AG04450 (cell line): ENCODE data around the gene MRPL10. TPM values are rescaled to one million over a fixed set of nuclear protein-coding genes. Genes with fewer than 3 reads are reported as not detected.

ENCODE experiments used
- CTCF ChIA-PET: fragments of 300-600, 350-600 bp; formaldehyde crosslinking; extraction: SDS; loops from one replicate; lab custom pipeline; 2022; ENCODE audit warnings: antibody characterized with exemption, inconsistent platforms; lab: Charles Lee
- POLR2A ChIA-PET: fragments of 350-600 bp; formaldehyde crosslinking; extraction: SDS; loops from one replicate; lab custom pipeline; 2021; ENCODE audit warnings: antibody characterized with exemption, inconsistent platforms; lab: Yijun Ruan, JAX
- DNase-seq: peaks from one replicate; pipeline ENCODE4 v3.0.0-alpha.2; 2011; ENCODE audit warnings: low read depth, low spot score
- H3K27ac ChIP-seq: one replicate; pipeline ENCODE4 v1.5.1; 2012; ENCODE audit warnings: low read depth, low read length, control low read depth
- H3K27me3 ChIP-seq: one replicate; pipeline ENCODE4 v1.6.0; 2012; ENCODE audit warnings: low read length; ENCODE audit not compliant: control insufficient read depth, insufficient read depth
- H3K4me3 ChIP-seq: 2 replicates; pipeline ENCODE4 v1.5.1; 2011; ENCODE audit warnings: mild to moderate bottlenecking, low read depth, low read length, control low read depth
- H3K9me3 ChIP-seq: 2 replicates; pipeline ENCODE4 v1.5.1; 2012; ENCODE audit warnings: low read length; ENCODE audit not compliant: control insufficient read depth, insufficient read depth
- polyA plus RNA-seq: library from polyadenylated mRNA; depleted of rRNA; stranded (reverse); fragments of >200 nt; gene quantifications from 2 replicates; pipeline ENCODE4 v1.2.3, GENCODE V29; 2011
- TF ChIP-seq, protein P1 (sequence below): IDR thresholded peaks from 2 replicates; pipeline ENCODE4 v1.5.1; 2011; ENCODE audit warnings: low read depth, low read length, control low read depth, inconsistent platforms

The MRPL10 gene
- polyA plus RNA-seq, 1 experiment = 64.4 TPM

DNA sequence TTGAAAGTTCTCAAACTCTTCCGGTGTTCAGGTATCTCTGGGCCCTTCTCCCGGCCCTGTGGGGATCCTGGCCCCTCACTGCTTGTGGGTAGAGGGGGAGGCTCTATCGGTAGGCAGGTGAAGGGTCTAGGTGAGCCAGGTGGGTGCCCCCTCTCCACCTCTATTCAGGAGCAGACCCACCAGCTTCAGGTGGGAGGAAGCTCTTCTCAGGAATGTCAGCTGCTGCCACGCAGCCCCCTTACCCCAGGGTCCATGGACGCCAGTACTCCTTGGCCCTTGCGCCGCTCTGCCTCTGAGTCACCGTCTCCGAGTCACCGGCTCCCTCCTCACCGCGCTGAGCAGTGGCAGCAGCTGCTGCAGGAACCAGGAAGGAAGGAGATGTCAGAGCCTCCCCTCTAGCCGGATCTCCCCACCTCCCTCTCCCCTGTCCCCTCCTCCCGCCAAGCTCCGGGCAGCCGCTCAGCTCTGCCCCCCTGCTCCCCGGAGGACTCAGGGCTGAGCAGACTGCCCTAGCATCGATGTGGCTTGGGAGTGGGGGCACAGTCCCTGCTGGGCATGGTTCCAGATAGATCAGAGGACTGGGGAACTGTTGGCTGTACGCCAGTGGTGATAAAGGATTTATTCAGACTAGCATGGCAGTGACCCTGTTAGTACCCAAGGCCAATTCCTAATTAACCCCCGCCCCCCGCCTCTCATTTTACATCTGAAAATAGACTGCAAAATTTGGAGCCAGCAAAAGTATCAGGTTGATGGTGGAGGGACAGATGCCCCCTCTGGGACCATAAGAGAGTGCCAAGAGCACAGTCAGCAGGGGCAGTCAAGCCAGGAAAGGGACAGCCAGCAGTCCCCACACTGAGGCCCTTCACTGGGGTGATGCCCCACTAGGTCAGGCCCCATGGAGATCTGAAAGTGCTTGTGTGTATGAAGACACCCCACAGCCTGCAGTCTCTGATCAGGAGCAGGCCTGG lies 9.6 kb downstream of the MRPL10 start, which contains the start of gene OSBPL7:
Gene OSBPL7, minus strand, starts transcription at position 371 of the 968 bp plus-strand sequence. CDS start 1,516 bp downstream, outside the sequence.
- Histone ChIP-seq H3K9me3 (no peaks in the 10 kb centered on the region), H3K27ac (peak within 1 kb of the TSS; percentile 31), H3K27me3 (no peaks in the 10 kb centered on the region), H3K4me3 (peak within 1 kb of the TSS; percentile 85)
- TF ChIP-seq, protein P1, sequence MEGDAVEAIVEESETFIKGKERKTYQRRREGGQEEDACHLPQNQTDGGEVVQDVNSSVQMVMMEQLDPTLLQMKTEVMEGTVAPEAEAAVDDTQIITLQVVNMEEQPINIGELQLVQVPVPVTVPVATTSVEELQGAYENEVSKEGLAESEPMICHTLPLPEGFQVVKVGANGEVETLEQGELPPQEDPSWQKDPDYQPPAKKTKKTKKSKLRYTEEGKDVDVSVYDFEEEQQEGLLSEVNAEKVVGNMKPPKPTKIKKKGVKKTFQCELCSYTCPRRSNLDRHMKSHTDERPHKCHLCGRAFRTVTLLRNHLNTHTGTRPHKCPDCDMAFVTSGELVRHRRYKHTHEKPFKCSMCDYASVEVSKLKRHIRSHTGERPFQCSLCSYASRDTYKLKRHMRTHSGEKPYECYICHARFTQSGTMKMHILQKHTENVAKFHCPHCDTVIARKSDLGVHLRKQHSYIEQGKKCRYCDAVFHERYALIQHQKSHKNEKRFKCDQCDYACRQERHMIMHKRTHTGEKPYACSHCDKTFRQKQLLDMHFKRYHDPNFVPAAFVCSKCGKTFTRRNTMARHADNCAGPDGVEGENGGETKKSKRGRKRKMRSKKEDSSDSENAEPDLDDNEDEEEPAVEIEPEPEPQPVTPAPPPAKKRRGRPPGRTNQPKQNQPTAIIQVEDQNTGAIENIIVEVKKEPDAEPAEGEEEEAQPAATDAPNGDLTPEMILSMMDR = no peak; the same call in 1 of the 2 replicates
- peak; percentile 52 for DNase-seq
- POLR2A ChIA-PET = interaction anchor here (0.6 to 1.4 kb wide), 3 partner anchors 9 to 108 kb away, joined by 3 to 19 read pairs (median 8); partner anchors contain the start of genes LRRC46 and MRPL10
- CTCF ChIA-PET = interaction anchor here (0.9 to 1.5 kb wide), 4 partner anchors 20 to 158 kb away, joined by 5 to 7 read pairs (median 5); partner anchors contain the start of gene SCRN2

DNA sequence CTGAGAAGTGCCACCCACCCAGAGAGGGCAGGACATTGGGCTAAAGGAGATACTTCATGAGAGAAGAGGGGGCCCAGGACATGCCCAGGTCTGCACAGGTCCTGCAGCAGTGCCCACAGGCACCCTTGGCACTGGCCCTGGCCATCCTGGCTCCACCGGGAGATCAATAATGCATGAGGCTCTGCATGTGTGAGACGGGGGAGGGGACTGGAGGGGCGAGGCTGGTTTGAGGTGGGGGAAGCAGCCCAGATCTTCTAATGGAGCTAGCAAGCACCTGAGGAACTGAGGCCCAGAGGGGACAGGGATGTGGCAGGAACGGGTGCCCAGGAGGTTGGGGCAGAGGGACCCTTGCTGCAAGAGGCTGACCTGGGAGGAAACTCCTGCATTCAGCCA lies 10.3 kb downstream of the MRPL10 start:
- Histone ChIP-seq H3K27me3 (no peaks in the 10 kb centered on the region), H3K9me3 (no peaks in the 10 kb centered on the region), H3K27ac (no peak overlapping the region), H3K4me3 (peak overlapping the region; percentile 85)
- DNase-seq = no peak
- ChIA-PET POLR2A (interaction anchor here (1.0 to 1.4 kb wide), 2 partner anchors 10 to 11 kb away, joined by 8 to 19 read pairs; partner anchors contain the start of genes LRRC46 and MRPL10), CTCF (interaction anchor here (1.1 kb wide), 1 partner anchor 20 kb away, joined by 7 read pairs; the partner anchor contains the start of gene SCRN2)
- TF ChIP-seq, protein P1 = no peak

DNA sequence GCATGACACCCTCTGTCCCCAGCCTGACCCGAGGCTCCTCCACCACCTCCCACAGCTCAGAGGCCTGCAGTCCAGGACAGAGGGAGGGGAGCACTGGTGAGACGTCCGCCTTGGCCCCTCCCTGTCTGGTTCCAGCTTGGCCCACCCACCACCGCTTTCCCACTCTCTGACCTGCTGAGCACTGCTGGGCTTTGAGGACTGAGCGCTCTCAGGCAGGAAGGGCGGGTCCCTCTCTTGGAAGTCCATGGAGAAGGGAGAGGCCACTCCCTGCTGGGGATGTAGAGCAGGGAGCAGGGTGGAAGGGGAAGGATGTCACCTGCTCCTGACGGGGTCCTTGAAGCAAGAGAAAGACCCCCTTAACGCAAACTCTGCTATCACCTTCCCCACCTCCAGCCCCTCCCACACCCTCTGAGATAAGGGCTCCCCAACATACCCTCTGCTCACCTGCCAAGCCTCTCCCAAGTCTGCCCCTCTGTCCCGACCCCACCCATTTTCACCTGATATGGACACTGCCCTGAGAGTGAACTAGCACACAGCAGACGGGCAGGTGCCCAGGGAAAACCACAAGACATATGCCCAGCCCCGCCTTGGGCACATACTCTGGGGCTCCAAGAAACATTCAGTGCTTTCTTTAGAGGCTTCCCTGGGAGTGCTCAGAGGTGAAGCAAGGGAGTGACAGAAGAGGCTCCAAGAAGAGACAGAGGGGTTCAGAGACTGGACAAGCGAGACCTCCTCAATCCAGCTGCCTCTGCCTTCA lies 11.1 kb downstream of the MRPL10 start:
- Histone ChIP-seq H3K27me3 (no peaks in the 10 kb centered on the region), H3K4me3 (peak overlapping the region; percentile 85; the same call in 1 of the 2 replicates), H3K27ac (no peak overlapping the region), H3K9me3 (no peaks in the 10 kb centered on the region)
- CTCF ChIA-PET = no interaction called here
- TF ChIP-seq, protein P1 = no peak
- POLR2A ChIA-PET = no interaction called here
- DNase-seq = no peak

DNA sequence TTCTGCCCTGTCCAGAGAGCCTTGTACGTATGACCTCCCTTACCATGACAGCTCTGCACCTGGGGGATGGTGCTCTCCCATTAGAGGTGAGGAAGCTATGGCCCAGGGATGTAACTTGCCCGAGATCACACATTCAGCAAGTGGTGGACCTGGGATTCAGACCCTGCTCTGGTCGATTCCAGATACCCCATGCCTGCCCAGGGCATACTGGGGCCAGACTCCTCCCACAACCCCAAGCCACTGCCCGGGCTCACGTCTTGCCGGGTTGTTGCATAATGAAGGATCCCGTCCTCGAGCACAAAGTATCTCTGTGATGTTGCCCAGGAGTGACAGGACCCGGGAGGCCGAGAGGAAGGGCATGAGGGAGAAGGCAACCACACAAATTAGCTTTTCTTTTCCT lies 11.9 kb downstream of the MRPL10 start:
- Histone ChIP-seq H3K27ac (no peak overlapping the region), H3K9me3 (no peaks in the 10 kb centered on the region), H3K4me3 (no peak overlapping the region), H3K27me3 (no peaks in the 10 kb centered on the region)
- CTCF ChIA-PET = no interaction called here
- TF ChIP-seq, protein P1 = no peak
- POLR2A ChIA-PET = no interaction called here
- DNase-seq = no peak
